ENCODE results near the gene STXBP6. TPM values are rescaled to one million over a fixed set of nuclear protein-coding genes. Genes with fewer than 3 reads are reported as not detected.
"Not testable (repeated sequence)": the region's sequence is repeated elsewhere in the genome, so short reads cannot be mapped to it uniquely, and the experiment has no call there.

The STXBP6 gene
- total RNA-seq, 1 experiment from 2014 or later: 12.3 TPM

DNA sequence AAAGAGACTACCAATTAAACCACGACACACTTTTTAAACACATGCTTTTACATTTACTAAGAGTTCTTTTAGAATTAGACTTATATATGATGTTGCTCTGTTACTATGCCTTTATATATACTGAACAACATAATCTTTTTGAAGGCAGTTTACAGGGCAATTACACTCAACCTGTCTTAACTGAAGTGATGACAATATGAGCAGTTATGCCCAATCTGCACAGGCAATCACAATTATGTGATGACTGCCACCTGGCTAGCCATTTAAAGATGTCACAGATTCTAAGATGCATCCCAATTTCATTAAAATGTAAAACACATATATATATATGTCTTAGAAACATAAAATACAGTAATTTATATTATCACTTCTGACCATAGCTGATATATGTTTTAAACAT, 112.6 kb downstream of the STXBP6 start:
- no TSS peak for BruUV-seq (replicated peaks)
- Histone ChIP-seq H3K27ac (no peak overlapping the region), H3K27me3 (ENCODE audit: insufficient read depth, low read depth) (no peaks in the 10 kb centered on the region), H2AFZ (no peak overlapping the region), H3K4me2 (no peak overlapping the region), H3K9me2 (ENCODE audit: insufficient read depth) (no peaks in the 10 kb centered on the region), H3K79me2 (ENCODE audit: low read depth) (no peaks in the 10 kb centered on the region), H3K4me3 (no peak overlapping the region), H3K9me3 (ENCODE audit: insufficient read depth, low read depth) (no peaks in the 10 kb centered on the region), H3K4me1 (replicated peaks; ENCODE audit: insufficient read depth) (no peaks in the 10 kb centered on the region), H3K36me3 (ENCODE audit: low read depth) (no peaks in the 10 kb centered on the region), H4K20me1 (ENCODE audit: insufficient read depth) (no peaks in the 10 kb centered on the region), H3F3A (ENCODE audit: insufficient read depth, low read depth) (no peaks in the 10 kb centered on the region)
- intact Hi-C loops (cut with micrococcal nuclease; ENCODE audit: unreplicated experiment): no loop called here
- DNase-seq: no peak
- TF ChIP-seq, protein P1, sequence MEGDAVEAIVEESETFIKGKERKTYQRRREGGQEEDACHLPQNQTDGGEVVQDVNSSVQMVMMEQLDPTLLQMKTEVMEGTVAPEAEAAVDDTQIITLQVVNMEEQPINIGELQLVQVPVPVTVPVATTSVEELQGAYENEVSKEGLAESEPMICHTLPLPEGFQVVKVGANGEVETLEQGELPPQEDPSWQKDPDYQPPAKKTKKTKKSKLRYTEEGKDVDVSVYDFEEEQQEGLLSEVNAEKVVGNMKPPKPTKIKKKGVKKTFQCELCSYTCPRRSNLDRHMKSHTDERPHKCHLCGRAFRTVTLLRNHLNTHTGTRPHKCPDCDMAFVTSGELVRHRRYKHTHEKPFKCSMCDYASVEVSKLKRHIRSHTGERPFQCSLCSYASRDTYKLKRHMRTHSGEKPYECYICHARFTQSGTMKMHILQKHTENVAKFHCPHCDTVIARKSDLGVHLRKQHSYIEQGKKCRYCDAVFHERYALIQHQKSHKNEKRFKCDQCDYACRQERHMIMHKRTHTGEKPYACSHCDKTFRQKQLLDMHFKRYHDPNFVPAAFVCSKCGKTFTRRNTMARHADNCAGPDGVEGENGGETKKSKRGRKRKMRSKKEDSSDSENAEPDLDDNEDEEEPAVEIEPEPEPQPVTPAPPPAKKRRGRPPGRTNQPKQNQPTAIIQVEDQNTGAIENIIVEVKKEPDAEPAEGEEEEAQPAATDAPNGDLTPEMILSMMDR (conservative IDR thresholded peaks at IDR 0.05): no peak
- no peak for TF ChIP-seq EZH2 (IDR thresholded peaks at IDR 0.05; ENCODE audit: low read depth)
- CTCF ChIA-PET: no interaction called here
- POLR2A ChIA-PET (ENCODE audit: unreplicated experiment): no interaction called here

DNA sequence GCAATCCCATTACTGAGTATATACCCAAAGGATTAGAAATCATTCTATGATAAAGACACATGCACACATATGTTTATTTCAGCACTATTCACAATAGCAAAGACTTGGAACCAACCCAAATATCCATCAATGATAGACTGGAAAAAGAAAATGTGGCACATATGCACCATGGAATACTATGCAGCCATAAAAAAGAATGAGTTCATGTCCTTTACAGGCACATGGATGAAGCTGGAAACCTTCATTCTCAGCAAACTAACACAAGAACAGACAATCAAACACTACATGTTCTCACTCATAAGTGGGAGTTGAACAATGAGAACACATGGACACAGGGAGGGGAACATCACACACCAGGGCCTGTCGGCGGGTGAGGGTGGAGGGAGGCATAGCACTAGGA, 113.2 kb downstream of the STXBP6 start:
- H3K27ac ChIP-seq; H3K9me3 ChIP-seq (ENCODE audit: insufficient read depth, low read depth); H3K4me1 ChIP-seq (replicated peaks; ENCODE audit: insufficient read depth); BruUV-seq (replicated peaks); H3K79me2 ChIP-seq (ENCODE audit: low read depth); H3K36me3 ChIP-seq (ENCODE audit: low read depth); DNase-seq; CTCF ChIA-PET; H2AFZ ChIP-seq; H3K9me2 ChIP-seq (ENCODE audit: insufficient read depth); H3K4me2 ChIP-seq; H3K27me3 ChIP-seq (ENCODE audit: insufficient read depth, low read depth); H3K4me3 ChIP-seq; H3F3A ChIP-seq (ENCODE audit: insufficient read depth, low read depth); intact Hi-C loops (cut with micrococcal nuclease; ENCODE audit: unreplicated experiment); H4K20me1 ChIP-seq (ENCODE audit: insufficient read depth); POLR2A ChIA-PET (ENCODE audit: unreplicated experiment): not testable (repeated sequence)

DNA sequence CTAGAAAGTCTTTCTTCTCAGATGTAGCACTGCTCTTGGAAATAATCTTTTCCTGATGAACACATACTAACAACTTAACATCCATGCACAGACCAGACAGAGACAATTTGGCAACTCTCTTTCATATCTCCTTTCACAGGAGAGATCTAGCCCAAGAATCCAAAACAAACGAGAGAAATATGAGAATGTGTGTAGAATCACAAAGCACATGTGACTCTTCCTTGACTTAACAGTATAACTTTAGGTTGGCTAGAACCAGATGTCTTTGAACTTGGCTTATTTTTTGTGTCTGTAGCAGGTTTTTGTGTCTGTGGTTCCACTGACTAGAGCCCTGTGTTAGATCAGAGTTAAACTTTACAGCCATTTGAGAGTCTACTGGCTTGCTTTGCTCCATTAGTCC, 114.2 kb downstream of the STXBP6 start:
- CTCF ChIA-PET: no interaction called here
- H3K4me1 ChIP-seq (replicated peaks; ENCODE audit: insufficient read depth): no peaks in the 10 kb centered on the region

DNA sequence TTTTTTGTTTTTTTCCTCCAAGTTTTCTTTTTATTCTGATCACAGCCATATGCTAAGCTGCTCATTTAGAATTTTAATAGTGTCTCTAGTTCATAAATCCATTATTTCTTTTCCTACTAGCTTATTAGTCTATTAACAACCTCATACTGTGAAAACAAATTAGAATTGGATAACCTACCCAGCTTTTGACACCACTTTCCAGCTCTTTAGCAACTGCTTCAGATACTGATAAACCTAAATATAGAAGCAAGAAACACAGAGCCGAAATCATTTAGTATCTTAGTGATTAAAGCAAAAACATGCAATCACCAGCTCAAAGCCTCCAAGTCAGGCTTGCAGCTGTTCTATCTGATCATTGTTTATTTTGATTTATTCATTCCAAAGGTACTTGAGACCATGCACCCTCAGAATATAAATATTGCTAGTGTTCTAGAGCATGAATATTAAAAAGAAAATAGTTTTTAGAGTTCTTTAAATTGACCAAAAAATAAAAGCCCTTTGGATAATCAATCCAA, 121.5 kb downstream of the STXBP6 start:
- intact Hi-C loops (cut with micrococcal nuclease; ENCODE audit: unreplicated experiment): no loop called here
- H3K36me3 ChIP-seq (ENCODE audit: low read depth): no peaks in the 10 kb centered on the region
- H4K20me1 ChIP-seq (ENCODE audit: insufficient read depth): no peaks in the 10 kb centered on the region
- no peaks in the 10 kb centered on the region for H3F3A ChIP-seq (ENCODE audit: insufficient read depth, low read depth)
- no peak overlapping the region for H3K27ac ChIP-seq
- H3K4me2 ChIP-seq: no peak overlapping the region
- POLR2A ChIA-PET (ENCODE audit: unreplicated experiment): no interaction called here
- H3K4me3 ChIP-seq: no peak overlapping the region
- H3K9me2 ChIP-seq (ENCODE audit: insufficient read depth): no peaks in the 10 kb centered on the region
- H3K4me1 ChIP-seq (replicated peaks; ENCODE audit: insufficient read depth): no peaks in the 10 kb centered on the region
- H2AFZ ChIP-seq: no peak overlapping the region
- TF ChIP-seq, protein P1 (conservative IDR thresholded peaks at IDR 0.05): no peak
- no peak for TF ChIP-seq EZH2 (IDR thresholded peaks at IDR 0.05; ENCODE audit: low read depth)
- H3K27me3 ChIP-seq (ENCODE audit: insufficient read depth, low read depth): no peaks in the 10 kb centered on the region
- CTCF ChIA-PET: no interaction called here
- DNase-seq: no peak
- BruUV-seq (replicated peaks): no TSS peak
- H3K9me3 ChIP-seq (ENCODE audit: insufficient read depth, low read depth): no peaks in the 10 kb centered on the region
- no peaks in the 10 kb centered on the region for H3K79me2 ChIP-seq (ENCODE audit: low read depth)

More for the DNA sequence above, 114.2 kb downstream of the STXBP6 start:
- TF ChIP-seq, protein P1 (conservative IDR thresholded peaks at IDR 0.05): no peak
- TF ChIP-seq EZH2 (IDR thresholded peaks at IDR 0.05; ENCODE audit: low read depth): no peak
- no peaks in the 10 kb centered on the region for H3K79me2 ChIP-seq (ENCODE audit: low read depth)
- H4K20me1 ChIP-seq (ENCODE audit: insufficient read depth): no peaks in the 10 kb centered on the region
- H3K9me3 ChIP-seq (ENCODE audit: insufficient read depth, low read depth): no peaks in the 10 kb centered on the region
- BruUV-seq (replicated peaks): no TSS peak
- intact Hi-C loops (cut with micrococcal nuclease; ENCODE audit: unreplicated experiment): no loop called here
- H3K4me2 ChIP-seq: no peak overlapping the region
- H3K27ac ChIP-seq: no peak overlapping the region
- POLR2A ChIA-PET (ENCODE audit: unreplicated experiment): no interaction called here
- H3K4me3 ChIP-seq: no peak overlapping the region
- H3F3A ChIP-seq (ENCODE audit: insufficient read depth, low read depth): no peaks in the 10 kb centered on the region
- H3K9me2 ChIP-seq (ENCODE audit: insufficient read depth): no peaks in the 10 kb centered on the region
- H3K36me3 ChIP-seq (ENCODE audit: low read depth): no peaks in the 10 kb centered on the region
- no peak for DNase-seq
- no peak overlapping the region for H2AFZ ChIP-seq
- H3K27me3 ChIP-seq (ENCODE audit: insufficient read depth, low read depth): no peaks in the 10 kb centered on the region

Data from PC-9 (cell line).